Left cardiac atrium (tissue), 4 donors: ENCODE data around the gene ABCF2. TPM values are rescaled to one million over a fixed set of nuclear protein-coding genes. Genes with fewer than 3 reads are reported as not detected.

Source experiments
- ATAC-seq, 2 donors: fragments of 200-7000 bp; cut with Tn5 transposase; one replicate each; pipeline ENCODE4 v1.9.1; 2020; ENCODE audit warnings: mild to moderate bottlenecking in 2 of 2, moderate library complexity in 2 of 2
- DNase-seq: peaks from one replicate; pipeline ENCODE4 v3.0.0-alpha.2; 2020
- intact Hi-C, 2 donors: fragments of 100-400 bp; cut with DNase I; formaldehyde crosslinking; loops; one replicate each; pipeline versions ENCODE4 v1.14.1 to v1.15.1; 2022 to 2023
- total RNA-seq, 2 donors: library from RNA; stranded (reverse); fragmentation: NEBNext Ultra II Directional; extraction: Animal tissue kit (Norgen Biotek cat#: 25700); gene quantifications; one replicate each; pipeline ENCODE4 v1.2.1, GENCODE V29; 2021
- donor health status: DM: no; HTN: yes; CAD: no.
- donor health status: DM: no; HTN: yes; CAD: no; lungs with severe emphysema.
- donor health status: DM: yes; HTN: yes; CAD: no.
- donor health status: Dilated cardiomyopathy.

Gene ABCF2
- total RNA-seq, 2 donors from 2014 or later: 21.4 to 33.6 TPM

GRCh38 chr7:151205730-151206129, 21.3 kb downstream of the ABCF2 start:
- no peak for ATAC-seq
- no peak for DNase-seq
- intact Hi-C loops: no loop called here

- intact Hi-C loops: no loop called here
- ATAC-seq (no peak), DNase-seq (no peak)
These were observed 22.5 kb downstream of the ABCF2 start for GRCh38 chr7:151204383-151205032.

GRCh38 chr7:151202836-151203235, 24.2 kb downstream of the ABCF2 start:
- ATAC-seq (no peak), DNase-seq (no peak)
- intact Hi-C loops: no loop called here

GRCh38 chr7:151201751-151202150, 25.3 kb downstream of the ABCF2 start:
- intact Hi-C loops: no loop called here
- ATAC-seq: no peak
- DNase-seq: no peak

GRCh38 chr7:151201344-151201743, 25.7 kb downstream of the ABCF2 start:
- no peak for ATAC-seq
- DNase-seq: no peak
- intact Hi-C loops: no loop called here

- ATAC-seq (peak in 1 of 2 donors; percentile 63), DNase-seq (no peak)
- intact Hi-C loops: no loop called here
These were observed 27.8 kb downstream of the ABCF2 start for GRCh38 chr7:151198945-151199848.

- intact Hi-C loops: no loop called here
- no peak for ATAC-seq
These were observed 29.1 kb downstream of the ABCF2 start for GRCh38 chr7:151197932-151198331.

GRCh38 chr7:151195616-151196450, 31.2 kb downstream of the ABCF2 start:
- DNase-seq (no peak), ATAC-seq (no peak)
- intact Hi-C loops: no loop called here

More at GRCh38 chr7:151197932-151198331, 29.1 kb downstream of the ABCF2 start:
- no peak for DNase-seq

GRCh38 chr7:151194188-151194587, 32.8 kb downstream of the ABCF2 start:
- no peak for DNase-seq
- ATAC-seq: no peak
- intact Hi-C loops: no loop called here

GRCh38 chr7:151193203-151193978, 33.6 kb downstream of the ABCF2 start:
- DNase-seq (no peak), ATAC-seq (no peak)
- intact Hi-C loops: no loop called here

GRCh38 chr7:151192002-151192539, 34.9 kb downstream of the ABCF2 start:
- ATAC-seq (no peak), DNase-seq (no peak)
- intact Hi-C loops: no loop called here

- DNase-seq (no peak), ATAC-seq (no peak)
- intact Hi-C loops: no loop called here
These were observed 35.5 kb downstream of the ABCF2 start for GRCh38 chr7:151191544-151191943.

- intact Hi-C loops: no loop called here
- DNase-seq (no peak), ATAC-seq (no peak)
These were observed 38.0 kb downstream of the ABCF2 start for GRCh38 chr7:151189038-151189437.

- ATAC-seq: peak in 1 of 2 donors; percentile 2
- intact Hi-C loops: no loop called here
- no peak for DNase-seq
These were observed 38.8 kb downstream of the ABCF2 start for GRCh38 chr7:151188252-151188542.

- ATAC-seq (peak; percentile 79 to 81), DNase-seq (no peak)
- intact Hi-C loops: no loop called here
These were observed 39.4 kb downstream of the ABCF2 start for GRCh38 chr7:151187409-151188251.

- ATAC-seq (peak; percentile 66 to 74), DNase-seq (no peak)
- intact Hi-C loops: no loop called here
These were observed 40.2 kb downstream of the ABCF2 start, which contains the start of gene ASB10 for GRCh38 chr7:151186640-151187408. Gene ASB10, minus strand, starts transcription at chr7:151187250. Its CDS starts 120 bp downstream, at chr7:151187130.
